HG02981 (cell line): ENCODE measurements around the gene IGF2BP3.
"Not testable (repeated sequence)": the region's sequence is repeated elsewhere in the genome, so short reads cannot be mapped to it uniquely, and the experiment has no call there.

Experiments used
- ATAC-seq: cut with Tn5 transposase; IDR thresholded peaks from one replicate; pipeline ENCODE4 v1.9.1; 2021; ENCODE audit warnings: mild to moderate bottlenecking, moderate library complexity; ENCODE audit not compliant: unreplicated experiment

IGF2BP3 gene

DNA sequence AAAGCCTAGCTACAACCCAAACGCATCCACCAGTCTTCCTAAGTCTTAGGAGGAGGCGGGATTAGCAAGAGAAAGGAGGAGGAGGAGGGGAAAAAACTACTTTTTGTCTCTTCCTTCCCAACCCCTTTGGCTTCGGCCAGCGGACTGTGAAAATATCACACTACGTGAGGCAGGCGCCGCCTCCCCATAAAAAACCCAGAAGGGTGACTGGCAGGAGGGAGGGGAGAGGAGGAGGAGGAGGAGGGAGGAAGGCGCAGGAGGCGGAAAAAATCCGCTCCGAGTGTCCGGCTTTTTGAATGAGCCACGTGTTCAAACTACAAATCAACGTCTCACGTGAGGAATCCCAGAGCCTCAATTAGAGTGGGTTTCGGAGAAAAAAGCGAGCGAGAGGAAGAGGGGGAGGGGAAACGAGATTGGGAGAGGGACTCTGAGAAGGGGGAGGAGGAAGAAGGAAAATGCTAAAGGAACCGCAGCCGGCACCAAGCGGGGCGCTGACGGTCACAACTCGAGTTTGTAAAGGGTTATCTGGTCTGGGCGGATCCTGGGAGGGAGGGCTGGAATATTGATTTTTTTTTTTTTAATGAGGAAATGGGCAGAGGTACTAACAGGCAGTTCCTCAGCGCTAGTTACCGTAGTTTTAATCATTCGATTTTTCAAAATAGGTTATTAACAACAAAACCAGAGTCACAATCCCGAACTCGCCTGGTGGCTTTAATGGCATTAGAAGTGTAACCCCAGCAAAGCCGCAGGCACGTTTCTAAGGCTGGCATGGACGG lies at the start of gene IGF2BP3:
TSS of gene IGF2BP3 (minus strand) at position 162 of the 776 bp plus-strand sequence. CDS start 381 bp downstream, outside the sequence.
- no peak for ATAC-seq

DNA sequence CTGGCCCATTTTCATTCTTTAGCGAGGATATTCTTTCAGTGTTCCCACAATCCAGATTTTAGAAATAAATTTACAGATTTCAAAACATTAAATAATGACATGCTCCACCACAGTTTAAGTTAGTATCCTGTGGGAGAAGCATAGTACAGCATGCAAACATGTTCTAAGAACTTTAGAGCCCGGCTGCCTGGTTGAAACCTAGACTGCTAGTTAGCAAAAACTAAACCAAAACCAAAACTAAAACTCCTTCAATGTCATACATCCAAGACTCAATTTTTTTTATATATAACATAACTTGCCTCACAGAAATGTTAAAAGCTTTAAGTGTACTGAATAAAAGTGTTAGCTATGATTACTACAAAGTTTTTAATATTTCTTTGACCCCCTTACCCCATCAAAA lies 44.5 kb upstream of the IGF2BP3 start:
- no peak for ATAC-seq

DNA sequence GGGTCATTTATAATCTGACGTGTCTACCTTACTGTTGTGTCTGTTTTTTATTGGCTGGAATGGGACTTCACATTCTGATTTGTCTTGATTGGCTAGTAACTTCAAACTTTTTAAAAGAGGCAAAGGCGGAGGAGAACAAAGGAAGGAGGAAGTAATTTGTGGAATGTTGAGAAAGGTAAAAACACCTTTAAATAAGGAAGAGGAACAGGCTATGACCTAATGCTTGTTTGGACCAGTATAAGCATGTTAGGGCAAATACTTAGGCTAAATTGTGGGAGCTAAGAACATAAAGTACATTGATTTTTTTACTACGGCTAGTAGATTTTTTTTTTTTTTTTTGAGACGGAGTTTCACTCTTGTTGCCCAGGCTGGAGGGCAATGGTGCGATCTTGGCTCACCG lies 43.5 kb upstream of the IGF2BP3 start:
- ATAC-seq, result not testable (repeated sequence)

DNA sequence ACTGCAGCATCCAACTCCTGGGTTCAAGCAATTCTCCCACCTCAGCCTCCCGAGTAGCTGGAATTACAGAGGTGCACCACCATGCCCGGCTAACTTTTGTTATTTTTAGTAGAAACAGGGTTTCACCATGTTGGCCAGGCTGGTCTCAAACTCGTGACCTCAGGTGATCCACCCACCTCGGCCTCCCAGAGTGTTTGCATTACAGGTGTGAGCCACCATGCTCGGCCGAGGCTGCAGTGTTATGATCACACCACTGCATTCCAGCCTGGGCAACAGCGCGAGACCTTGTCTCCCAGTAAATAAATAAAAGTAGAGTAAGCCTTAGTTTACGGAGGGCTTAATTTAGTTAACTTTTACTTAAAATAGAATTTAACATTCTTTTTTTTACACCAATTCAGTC lies 23.7 kb upstream of the IGF2BP3 start:
- no peak for ATAC-seq

DNA sequence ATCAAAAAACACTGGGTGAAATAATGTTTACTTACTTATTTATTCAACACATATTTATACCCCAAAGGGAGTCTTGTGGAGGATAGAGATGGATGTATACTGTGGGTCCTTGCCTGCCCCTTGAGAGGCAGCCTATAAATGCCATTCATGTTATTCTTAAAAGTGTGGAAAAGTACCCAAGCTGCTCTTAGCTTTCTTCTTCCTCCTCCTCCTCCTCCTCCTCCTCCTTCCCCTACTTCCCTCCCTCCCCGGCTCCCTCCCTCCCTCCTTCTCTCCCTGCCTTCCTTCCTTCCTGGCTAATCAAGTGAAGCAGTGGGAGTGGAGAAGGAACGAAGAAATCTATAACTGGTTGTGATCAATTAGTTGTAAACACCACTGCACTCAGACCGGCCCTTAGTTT lies 21.2 kb upstream of the IGF2BP3 start:
- ATAC-seq, result no peak

DNA sequence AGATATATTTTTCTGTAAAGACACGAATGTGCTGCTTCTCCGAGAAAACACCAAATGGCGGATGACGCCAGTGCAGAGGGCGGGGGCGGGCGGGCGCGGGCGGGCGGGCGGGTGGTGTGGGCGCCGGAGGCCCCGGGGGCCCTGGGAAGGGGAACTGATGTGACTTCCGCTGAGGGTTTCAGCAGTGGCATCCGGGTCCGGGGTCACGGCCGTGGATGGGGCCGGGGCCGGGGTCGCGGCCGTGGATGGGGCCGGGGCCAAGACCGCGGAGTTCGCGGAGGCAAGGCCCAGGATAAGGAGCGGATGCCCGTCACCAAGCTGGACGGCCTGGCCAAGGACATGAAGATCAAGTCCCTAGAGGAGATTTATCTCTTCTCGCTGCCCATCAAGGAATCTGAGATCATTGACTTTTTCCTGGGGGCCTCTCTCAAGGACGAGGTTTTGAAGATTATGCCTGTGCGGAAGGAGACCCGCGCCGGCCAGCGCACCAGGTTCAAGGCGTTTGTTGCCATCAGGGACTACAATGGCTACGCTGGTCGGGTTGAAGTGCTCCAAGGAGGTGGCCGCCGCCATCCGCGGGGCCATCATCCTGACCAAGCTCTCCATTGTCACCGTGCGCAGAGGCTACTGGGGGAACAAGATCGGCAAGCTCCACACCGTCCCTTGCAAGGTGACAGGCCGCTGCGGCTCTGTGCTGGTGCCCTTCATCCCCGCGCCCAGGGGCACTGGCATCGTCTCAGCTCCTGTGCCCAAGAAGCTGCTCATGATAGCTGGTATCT lies 20.3 kb upstream of the IGF2BP3 start:
- ATAC-seq, result peak; percentile 74

DNA sequence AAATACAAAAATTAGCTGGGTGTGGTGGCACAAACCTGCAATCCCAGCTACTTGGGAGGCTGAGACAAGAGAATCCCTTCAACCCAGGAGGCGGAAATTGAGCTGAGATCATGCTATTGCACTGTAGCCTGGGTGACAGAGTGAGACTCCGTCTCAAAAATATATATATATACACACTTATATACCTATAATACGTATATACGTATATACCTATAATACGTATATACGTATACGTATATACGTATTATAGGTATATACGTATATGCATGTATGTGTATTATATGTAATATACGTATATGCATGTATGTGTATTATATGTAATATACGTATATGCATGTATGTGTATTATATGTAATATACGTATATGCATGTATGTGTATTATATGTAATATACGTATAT lies 18.4 kb upstream of the IGF2BP3 start:
- ATAC-seq, result not testable (repeated sequence)

GRCh38 chr7:23487670-23488069 lies 17.4 kb upstream of the IGF2BP3 start:
- no peak for ATAC-seq

GRCh38 chr7:23486002-23486773 lies 15.9 kb upstream of the IGF2BP3 start:
- ATAC-seq, result no peak

- no peak for ATAC-seq
These were observed 12.4 kb upstream of the IGF2BP3 start for GRCh38 chr7:23482686-23483085.

DNA sequence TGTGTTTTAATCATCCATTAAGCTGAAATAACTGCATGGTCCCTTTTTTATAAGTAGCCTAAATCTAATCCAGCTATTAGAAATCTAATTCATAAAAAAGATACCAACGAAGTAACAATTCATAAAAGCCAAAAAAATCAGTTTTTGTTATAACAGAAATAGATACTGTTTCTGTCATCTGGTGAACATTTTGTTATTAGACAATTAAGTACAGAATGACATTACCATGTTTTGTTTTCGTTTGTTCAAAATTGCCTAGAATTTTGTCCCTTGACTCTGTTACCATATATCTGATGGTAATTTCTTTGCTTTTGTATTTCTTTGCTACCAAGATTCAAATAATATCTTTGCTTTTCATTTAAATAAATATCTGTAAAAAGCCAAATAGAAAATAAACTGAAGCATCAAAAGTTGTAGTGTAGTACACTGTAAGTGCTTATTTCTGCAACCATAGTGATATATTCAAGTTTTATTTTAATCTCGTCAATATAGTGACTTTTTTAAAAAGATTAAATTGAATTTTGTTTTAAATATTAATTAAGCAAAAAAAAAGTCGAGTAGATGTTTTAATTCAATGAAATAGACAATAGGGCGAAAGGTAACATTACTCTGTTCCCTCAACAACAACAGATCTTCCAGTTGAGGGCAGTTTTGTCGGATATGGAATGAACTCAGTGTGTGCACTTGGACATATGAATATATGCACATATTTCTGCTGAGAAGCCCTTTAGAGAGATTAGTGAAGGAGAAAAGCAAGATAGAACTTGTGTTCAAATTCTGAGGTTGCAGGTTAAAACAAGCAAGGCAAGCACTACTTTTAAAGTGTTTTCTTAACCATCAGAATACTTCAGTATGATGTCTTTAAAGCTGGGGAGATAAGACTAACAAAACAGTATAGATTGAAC lies 7.9 kb upstream of the IGF2BP3 start:
- ATAC-seq, result no peak

- no peak for ATAC-seq
These were observed 6.8 kb upstream of the IGF2BP3 start for GRCh38 chr7:23477157-23477499.

GRCh38 chr7:23476286-23477156 lies 6.2 kb upstream of the IGF2BP3 start:
- ATAC-seq, result no peak

- ATAC-seq, result no peak
These were observed 5.2 kb upstream of the IGF2BP3 start for GRCh38 chr7:23475576-23475839.

- ATAC-seq, result no peak
These were observed 4.7 kb upstream of the IGF2BP3 start for GRCh38 chr7:23474829-23475575.

DNA sequence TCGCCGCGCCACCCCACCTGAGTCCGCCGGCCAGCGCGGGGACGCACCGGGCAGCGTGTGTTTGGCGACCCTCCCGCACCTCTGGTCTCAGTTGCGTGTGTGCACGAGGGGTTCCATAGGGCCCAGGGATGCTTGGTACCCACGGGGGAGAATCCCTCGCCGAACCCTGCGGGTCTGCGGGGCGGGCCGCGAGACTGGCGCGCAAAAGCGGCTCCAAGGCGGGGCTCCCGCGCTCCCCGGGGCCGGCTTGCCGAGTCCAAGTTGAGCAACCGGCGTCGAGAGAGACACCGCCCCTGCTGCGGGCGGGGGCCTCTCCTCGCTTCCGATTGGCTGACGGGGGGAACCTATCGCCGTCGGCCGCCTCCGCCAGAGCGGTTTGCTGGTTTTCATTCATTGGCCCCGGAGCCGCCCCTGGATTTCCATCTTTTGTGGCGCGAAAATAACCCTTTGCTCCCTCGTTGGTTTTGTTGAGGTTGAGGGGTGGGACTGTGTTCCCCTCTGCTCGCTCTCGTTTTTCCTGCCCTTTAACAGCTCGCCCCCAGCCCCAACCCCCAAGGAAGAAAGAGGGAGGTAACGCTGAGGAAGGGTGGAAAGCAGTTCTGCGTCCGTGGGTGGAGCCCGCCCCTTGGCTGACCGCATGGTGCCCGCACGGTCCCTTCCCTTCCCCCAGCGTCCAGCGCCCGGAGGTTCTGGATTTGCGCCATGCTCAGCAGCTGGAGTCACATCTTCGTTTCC lies 4.0 kb upstream of the IGF2BP3 start:
- peak; percentile 73 for ATAC-seq

- peak; percentile 15 for ATAC-seq
These were observed 3.5 kb upstream of the IGF2BP3 start for GRCh38 chr7:23473844-23474093.

- no peak for ATAC-seq
These were observed 2.9 kb upstream of the IGF2BP3 start for GRCh38 chr7:23472956-23473843.
